Measurements from ENCODE around the gene CERS6. TPM values are rescaled to one million over a fixed set of nuclear protein-coding genes. Genes with fewer than 3 reads are reported as not detected.

CERS6 gene
- total RNA-seq, 1 donor = 23.9 TPM

DNA sequence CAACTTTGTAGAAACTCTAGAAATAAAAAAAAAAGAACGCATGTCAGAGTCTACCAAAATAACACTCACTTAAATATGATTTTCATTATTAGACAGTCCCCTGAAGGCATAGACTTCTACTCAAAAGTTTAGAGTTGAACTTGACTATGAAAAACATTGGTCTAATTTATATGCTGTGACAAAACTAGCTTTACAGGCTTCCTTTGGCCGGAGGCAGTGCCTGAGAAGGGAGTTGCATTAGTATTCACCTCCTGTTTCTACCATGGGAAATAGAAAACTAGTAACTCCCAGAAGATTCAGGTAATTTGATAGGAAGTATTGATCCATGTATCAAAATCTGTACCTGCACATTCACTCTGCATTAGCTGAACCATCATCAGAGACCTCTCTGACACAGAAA, 182.9 kb downstream of the CERS6 start:
- Histone ChIP-seq H3K79me2 (ENCODE audit: insufficient read depth, low read length) (no peaks in the 10 kb centered on the region), H4K20me1 (ENCODE audit: insufficient read depth, low read length) (no peaks in the 10 kb centered on the region), H3K4me2 (ENCODE audit: insufficient read depth, low read length) (no peak overlapping the region), H3K9me3 (ENCODE audit: low read depth, low read length) (no peaks in the 10 kb centered on the region), H3K27me3 (ENCODE audit: insufficient read depth, low read length) (no peaks in the 10 kb centered on the region), H3K4me1 (ENCODE audit: insufficient read depth, low read length) (no peaks in the 10 kb centered on the region), H3K27ac (ENCODE audit: low read depth, low read length) (no peak overlapping the region), H3K4me3 (ENCODE audit: insufficient read depth, low read length) (no peak overlapping the region), H2AFZ (ENCODE audit: low read length) (no peak overlapping the region), H3K36me3 (ENCODE audit: insufficient read depth, low read length) (no peaks in the 10 kb centered on the region)
- no peak for DNase-seq (ENCODE audit: insufficient read length, low spot score, missing footprints)
- TF ChIP-seq, protein P1, sequence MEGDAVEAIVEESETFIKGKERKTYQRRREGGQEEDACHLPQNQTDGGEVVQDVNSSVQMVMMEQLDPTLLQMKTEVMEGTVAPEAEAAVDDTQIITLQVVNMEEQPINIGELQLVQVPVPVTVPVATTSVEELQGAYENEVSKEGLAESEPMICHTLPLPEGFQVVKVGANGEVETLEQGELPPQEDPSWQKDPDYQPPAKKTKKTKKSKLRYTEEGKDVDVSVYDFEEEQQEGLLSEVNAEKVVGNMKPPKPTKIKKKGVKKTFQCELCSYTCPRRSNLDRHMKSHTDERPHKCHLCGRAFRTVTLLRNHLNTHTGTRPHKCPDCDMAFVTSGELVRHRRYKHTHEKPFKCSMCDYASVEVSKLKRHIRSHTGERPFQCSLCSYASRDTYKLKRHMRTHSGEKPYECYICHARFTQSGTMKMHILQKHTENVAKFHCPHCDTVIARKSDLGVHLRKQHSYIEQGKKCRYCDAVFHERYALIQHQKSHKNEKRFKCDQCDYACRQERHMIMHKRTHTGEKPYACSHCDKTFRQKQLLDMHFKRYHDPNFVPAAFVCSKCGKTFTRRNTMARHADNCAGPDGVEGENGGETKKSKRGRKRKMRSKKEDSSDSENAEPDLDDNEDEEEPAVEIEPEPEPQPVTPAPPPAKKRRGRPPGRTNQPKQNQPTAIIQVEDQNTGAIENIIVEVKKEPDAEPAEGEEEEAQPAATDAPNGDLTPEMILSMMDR (IDR thresholded peaks at IDR 0.05; ENCODE audit: extremely low read depth, low read depth, low read length) = no peak

DNA sequence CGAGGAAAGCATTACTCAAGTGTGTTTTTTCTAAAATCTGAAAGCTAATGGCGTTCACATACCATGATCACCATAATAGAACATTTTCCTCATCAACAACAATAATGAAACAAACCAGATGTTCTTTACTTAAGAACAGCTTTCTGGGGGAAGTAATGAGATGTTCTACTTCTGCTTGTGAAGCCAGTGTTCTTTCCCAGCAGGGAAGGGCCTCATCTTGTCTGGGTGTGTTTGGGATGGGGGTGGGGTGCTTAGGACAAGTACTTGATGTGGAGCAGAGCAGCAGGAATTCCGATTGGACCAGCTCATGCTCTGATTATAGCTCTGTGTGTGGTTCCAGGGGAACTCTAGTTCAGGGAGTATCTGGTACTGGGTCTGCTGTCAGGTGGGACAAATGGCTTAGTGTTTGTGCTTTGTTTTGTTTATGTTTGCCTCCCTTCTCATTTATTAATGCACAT, 183.4 kb downstream of the CERS6 start:
- H2AFZ ChIP-seq (ENCODE audit: low read length) = no peak overlapping the region
- H3K4me3 ChIP-seq (ENCODE audit: insufficient read depth, low read length) = no peak overlapping the region
- H3K27ac ChIP-seq (ENCODE audit: low read depth, low read length) = no peak overlapping the region
- H3K4me2 ChIP-seq (ENCODE audit: insufficient read depth, low read length) = no peak overlapping the region
- H3K27me3 ChIP-seq (ENCODE audit: insufficient read depth, low read length) = no peaks in the 10 kb centered on the region
- no peaks in the 10 kb centered on the region for H3K36me3 ChIP-seq (ENCODE audit: insufficient read depth, low read length)
- H3K79me2 ChIP-seq (ENCODE audit: insufficient read depth, low read length) = no peaks in the 10 kb centered on the region
- peaks cover 2% of the 10 kb centered on the region for H4K20me1 ChIP-seq (ENCODE audit: insufficient read depth, low read length)
- TF ChIP-seq, protein P1 (IDR thresholded peaks at IDR 0.05; ENCODE audit: extremely low read depth, low read depth, low read length) = no peak
- DNase-seq (ENCODE audit: insufficient read length, low spot score, missing footprints) = no peak
- H3K9me3 ChIP-seq (ENCODE audit: low read depth, low read length) = no peaks in the 10 kb centered on the region
- no peaks in the 10 kb centered on the region for H3K4me1 ChIP-seq (ENCODE audit: insufficient read depth, low read length)

- no peaks in the 10 kb centered on the region for H3K36me3 ChIP-seq (ENCODE audit: insufficient read depth, low read length)
- no peaks in the 10 kb centered on the region for H3K79me2 ChIP-seq (ENCODE audit: insufficient read depth, low read length)
- no peaks in the 10 kb centered on the region for H3K27me3 ChIP-seq (ENCODE audit: insufficient read depth, low read length)
- H3K4me3 ChIP-seq (ENCODE audit: insufficient read depth, low read length) = no peak overlapping the region
- no peaks in the 10 kb centered on the region for H3K9me3 ChIP-seq (ENCODE audit: low read depth, low read length)
- H3K4me1 ChIP-seq (ENCODE audit: insufficient read depth, low read length) = no peaks in the 10 kb centered on the region
- peaks cover 2% of the 10 kb centered on the region for H4K20me1 ChIP-seq (ENCODE audit: insufficient read depth, low read length)
- no peak overlapping the region for H3K27ac ChIP-seq (ENCODE audit: low read depth, low read length)
- no peak for DNase-seq (ENCODE audit: insufficient read length, low spot score, missing footprints)
- no peak overlapping the region for H3K4me2 ChIP-seq (ENCODE audit: insufficient read depth, low read length)
- TF ChIP-seq, protein P1 (IDR thresholded peaks at IDR 0.05; ENCODE audit: extremely low read depth, low read depth, low read length) = no peak
- H2AFZ ChIP-seq (ENCODE audit: low read length) = no peak overlapping the region
These were observed 184.0 kb downstream of the CERS6 start for GRCh38 chr2:168640039-168640438.

- H3K79me2 ChIP-seq (ENCODE audit: insufficient read depth, low read length) = no peaks in the 10 kb centered on the region
- TF ChIP-seq, protein P1 (IDR thresholded peaks at IDR 0.05; ENCODE audit: extremely low read depth, low read depth, low read length) = no peak
- H2AFZ ChIP-seq (ENCODE audit: low read length) = no peak overlapping the region
- H3K27me3 ChIP-seq (ENCODE audit: insufficient read depth, low read length) = no peaks in the 10 kb centered on the region
- no peak overlapping the region for H3K27ac ChIP-seq (ENCODE audit: low read depth, low read length)
- H3K4me2 ChIP-seq (ENCODE audit: insufficient read depth, low read length) = no peak overlapping the region
- peaks cover 2% of the 10 kb centered on the region for H4K20me1 ChIP-seq (ENCODE audit: insufficient read depth, low read length)
- no peaks in the 10 kb centered on the region for H3K9me3 ChIP-seq (ENCODE audit: low read depth, low read length)
- H3K36me3 ChIP-seq (ENCODE audit: insufficient read depth, low read length) = no peaks in the 10 kb centered on the region
- DNase-seq (ENCODE audit: insufficient read length, low spot score, missing footprints) = no peak
- no peaks in the 10 kb centered on the region for H3K4me1 ChIP-seq (ENCODE audit: insufficient read depth, low read length)
- H3K4me3 ChIP-seq (ENCODE audit: insufficient read depth, low read length) = no peak overlapping the region
These were observed 185.6 kb downstream of the CERS6 start for GRCh38 chr2:168641636-168642035.

All from osteoblast (primary cell).